IPS-18c (cell line): ENCODE measurements around the gene PELO.

Experiments
- H3K4me3 ChIP-seq: 2 replicates; pipeline ENCODE4 v1.7.0; 2013; ENCODE audit warnings: low read depth, mild to moderate bottlenecking, low read length, moderate library complexity; ENCODE audit not compliant: insufficient read depth
- H3K9me3 ChIP-seq: one replicate; pipeline ENCODE4 v1.6.1; 2013; ENCODE audit warnings: mild to moderate bottlenecking, low read length, moderate library complexity; ENCODE audit not compliant: control insufficient read depth, insufficient read depth

The PELO gene

GRCh38 chr5:52767766-52768480 is 19.8 kb upstream of the PELO start:
- H3K9me3 ChIP-seq: no peaks in the 10 kb centered on the region
- H3K4me3 ChIP-seq: no peak overlapping the region

- H3K9me3 ChIP-seq: no peaks in the 10 kb centered on the region
- H3K4me3 ChIP-seq: no peak overlapping the region
These were observed 18.7 kb upstream of the PELO start for GRCh38 chr5:52769061-52769460.

- H3K9me3 ChIP-seq: no peaks in the 10 kb centered on the region
- H3K4me3 ChIP-seq: no peak overlapping the region
These were observed 17.3 kb upstream of the PELO start for GRCh38 chr5:52770287-52770939.

GRCh38 chr5:52771343-52772039 is 16.2 kb upstream of the PELO start:
- Histone ChIP-seq H3K4me3 (no peak overlapping the region), H3K9me3 (no peaks in the 10 kb centered on the region)

- Histone ChIP-seq H3K9me3 (no peaks in the 10 kb centered on the region), H3K4me3 (no peak overlapping the region)
These were observed 15.0 kb upstream of the PELO start for GRCh38 chr5:52772668-52773067.

GRCh38 chr5:52773342-52773741 is 14.4 kb upstream of the PELO start:
- no peaks in the 10 kb centered on the region for H3K9me3 ChIP-seq
- H3K4me3 ChIP-seq: no peak overlapping the region

GRCh38 chr5:52774005-52774410 is 13.7 kb upstream of the PELO start:
- no peaks in the 10 kb centered on the region for H3K9me3 ChIP-seq

GRCh38 chr5:52776116-52776515 is 11.6 kb upstream of the PELO start:
- Histone ChIP-seq H3K4me3 (no peak overlapping the region), H3K9me3 (no peaks in the 10 kb centered on the region)

More at GRCh38 chr5:52774005-52774410, 13.7 kb upstream of the PELO start:
- no peak overlapping the region for H3K4me3 ChIP-seq

GRCh38 chr5:52777186-52777585 is 10.5 kb upstream of the PELO start:
- Histone ChIP-seq H3K4me3 (no peak overlapping the region), H3K9me3 (no peaks in the 10 kb centered on the region)

GRCh38 chr5:52778781-52779180 is 8.9 kb upstream of the PELO start:
- H3K9me3 ChIP-seq: no peaks in the 10 kb centered on the region
- H3K4me3 ChIP-seq: no peak overlapping the region

- Histone ChIP-seq H3K4me3 (no peak overlapping the region), H3K9me3 (no peaks in the 10 kb centered on the region)
These were observed 8.5 kb upstream of the PELO start for GRCh38 chr5:52779213-52779612.

- H3K9me3 ChIP-seq: no peaks in the 10 kb centered on the region
- H3K4me3 ChIP-seq: no peak overlapping the region
These were observed 4.3 kb upstream of the PELO start for GRCh38 chr5:52783226-52783959.

- Histone ChIP-seq H3K4me3 (no peak overlapping the region), H3K9me3 (no peaks in the 10 kb centered on the region)
These were observed 3.0 kb upstream of the PELO start for GRCh38 chr5:52784737-52785136.

- no peak overlapping the region for H3K4me3 ChIP-seq
- H3K9me3 ChIP-seq: no peaks in the 10 kb centered on the region
These were observed 1.3 kb upstream of the PELO start for GRCh38 chr5:52786391-52786790.

- H3K9me3 ChIP-seq: no peaks in the 10 kb centered on the region
- H3K4me3 ChIP-seq: peak overlapping the region; percentile 69
These were observed 642 bp upstream of the PELO start for GRCh38 chr5:52786949-52787599.

GRCh38 chr5:52788505-52788821 is 747 bp downstream of the PELO start:
- Histone ChIP-seq H3K9me3 (no peaks in the 10 kb centered on the region), H3K4me3 (peak overlapping the region; percentile 69; the same call in 1 of the 2 replicates)

GRCh38 chr5:52789378-52789777 is 1.7 kb downstream of the PELO start:
- Histone ChIP-seq H3K9me3 (no peaks in the 10 kb centered on the region), H3K4me3 (no peak overlapping the region)
